ENCODE data around the gene FCRL2.

GRCh38 chr1:157766792-157767191 lies 10.1 kb downstream of the FCRL2 start:
- TF ChIP-seq CTCF (IDR thresholded peaks at IDR 0.05) (no peak), POLR2AphosphoS5 (IDR thresholded peaks at IDR 0.05) (no peak)

All from upper lobe of left lung (tissue), 4 donors.